ENCODE results near the gene PLEKHG2.

DNA sequence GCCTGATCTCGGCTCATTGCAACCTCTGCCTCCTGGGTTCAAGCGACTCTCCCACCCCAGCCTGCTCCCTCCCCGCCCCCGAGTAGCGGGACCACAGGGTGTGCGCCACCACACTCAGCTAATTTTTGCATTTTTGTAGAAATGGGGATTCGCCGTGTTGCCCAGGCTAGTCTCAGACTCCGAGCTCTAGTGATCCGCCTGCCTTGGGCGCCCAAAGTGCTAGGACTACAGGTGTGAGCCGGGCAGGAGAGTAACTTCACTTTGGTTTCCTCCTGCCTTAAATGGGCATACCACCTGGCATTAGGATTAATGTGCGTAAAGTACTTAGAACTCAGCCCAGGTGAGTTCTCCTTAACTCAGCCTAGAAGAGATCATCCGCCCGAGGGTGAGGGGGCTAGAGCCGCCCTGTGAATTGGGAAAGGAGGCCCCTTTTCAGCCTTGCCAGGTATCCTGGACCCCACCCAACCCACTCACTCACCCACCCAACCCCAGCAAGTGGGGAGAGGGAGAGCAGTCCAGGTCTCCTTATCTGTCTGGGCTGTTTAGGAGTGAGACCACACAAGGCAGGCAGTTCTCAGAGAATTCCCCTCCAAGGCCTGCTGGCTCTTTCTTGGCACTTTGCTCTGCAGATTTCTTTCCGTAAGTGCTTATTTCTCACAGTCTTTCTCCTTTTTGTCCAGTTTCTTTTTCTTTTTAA lies 7.1 kb upstream of the PLEKHG2 start:
- TF ChIP-seq, protein P1, sequence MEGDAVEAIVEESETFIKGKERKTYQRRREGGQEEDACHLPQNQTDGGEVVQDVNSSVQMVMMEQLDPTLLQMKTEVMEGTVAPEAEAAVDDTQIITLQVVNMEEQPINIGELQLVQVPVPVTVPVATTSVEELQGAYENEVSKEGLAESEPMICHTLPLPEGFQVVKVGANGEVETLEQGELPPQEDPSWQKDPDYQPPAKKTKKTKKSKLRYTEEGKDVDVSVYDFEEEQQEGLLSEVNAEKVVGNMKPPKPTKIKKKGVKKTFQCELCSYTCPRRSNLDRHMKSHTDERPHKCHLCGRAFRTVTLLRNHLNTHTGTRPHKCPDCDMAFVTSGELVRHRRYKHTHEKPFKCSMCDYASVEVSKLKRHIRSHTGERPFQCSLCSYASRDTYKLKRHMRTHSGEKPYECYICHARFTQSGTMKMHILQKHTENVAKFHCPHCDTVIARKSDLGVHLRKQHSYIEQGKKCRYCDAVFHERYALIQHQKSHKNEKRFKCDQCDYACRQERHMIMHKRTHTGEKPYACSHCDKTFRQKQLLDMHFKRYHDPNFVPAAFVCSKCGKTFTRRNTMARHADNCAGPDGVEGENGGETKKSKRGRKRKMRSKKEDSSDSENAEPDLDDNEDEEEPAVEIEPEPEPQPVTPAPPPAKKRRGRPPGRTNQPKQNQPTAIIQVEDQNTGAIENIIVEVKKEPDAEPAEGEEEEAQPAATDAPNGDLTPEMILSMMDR (conservative IDR thresholded peaks at IDR 0.05 in 1 of 2, IDR thresholded peaks at IDR 0.05 in 1 of 2; ENCODE audit: low read depth in 1 of 2, low read length in 2 of 2): no peak
- TF ChIP-seq EZH2 (IDR thresholded peaks at IDR 0.05; ENCODE audit: low read length, missing control alignments): no peak
